Caco-2 (cell line): ENCODE results near the gene CACNA2D1. TPM values are rescaled to one million over a fixed set of nuclear protein-coding genes. Genes with fewer than 3 reads are reported as not detected.

Source experiments
- BruUV-seq: library from RNA; stranded (reverse); fragments of 400-500 nt; replicated peaks from 2 replicates; lab custom pipeline; 2021; lab: Mats Ljungman, UMichigan
- CTCF ChIA-PET: fragments of 300-600 bp; sonication (Branson Sonifier 250); formaldehyde crosslinking; loops from one replicate; lab custom pipeline; 2022; ENCODE audit warnings: antibody characterized with exemption; lab: Charles Lee
- POLR2A ChIA-PET: fragments of 300-600 bp; sonication (Branson Sonifier 250); formaldehyde crosslinking; loops from one replicate; lab custom pipeline; 2022; ENCODE audit warnings: antibody characterized with exemption; lab: Charles Lee
- DNase-seq, 2 experiments: peaks; one replicate each; pipeline versions ENCODE4 v3.0.0 to v3.0.0-alpha.2; 2020 to 2022
- H3K27me3 ChIP-seq: replicated peaks from 2 replicates; pipeline ENCODE4 v1.6.0; 2011; ENCODE audit warnings: low read length; ENCODE audit not compliant: control insufficient read depth, insufficient read depth
- H3K36me3 ChIP-seq: 2 replicates; pipeline ENCODE4 v1.5.1; 2011; ENCODE audit warnings: low read length; ENCODE audit not compliant: control insufficient read depth, insufficient read depth
- H3K4me1 ChIP-seq: fragments of 250-450 bp; sonication (Bioruptor Pico); 2 replicates; pipeline ENCODE4 v1.5.1; 2020; ENCODE audit warnings: mild to moderate bottlenecking
- H3K4me3 ChIP-seq: 2 replicates; pipeline ENCODE4 v1.5.1; 2011; ENCODE audit warnings: low read depth, mild to moderate bottlenecking, control low read depth, low read length
- H3K9me3 ChIP-seq: fragments of 250-450 bp; sonication (Bioruptor Pico); 2 replicates; pipeline ENCODE4 v1.5.1; 2020; ENCODE audit warnings: mild to moderate bottlenecking, moderate library complexity
- H3K27ac Mint-ChIP-seq: one replicate; pipeline ENCODE4 v1.8.0; 2022; ENCODE audit warnings: mixed read lengths; ENCODE audit not compliant: unreplicated experiment
- H3K27me3 Mint-ChIP-seq: one replicate; pipeline ENCODE4 v1.8.0; 2022; ENCODE audit warnings: mixed read lengths; ENCODE audit not compliant: insufficient read depth, unreplicated experiment
- H3K36me3 Mint-ChIP-seq: one replicate; pipeline ENCODE4 v1.8.0; 2022; ENCODE audit warnings: mild to moderate bottlenecking, mixed read lengths; ENCODE audit not compliant: insufficient read depth, unreplicated experiment
- H3K4me1 Mint-ChIP-seq: one replicate; pipeline ENCODE4 v1.8.0; 2022; ENCODE audit warnings: low read depth, mixed read lengths; ENCODE audit not compliant: unreplicated experiment
- H3K4me3 Mint-ChIP-seq: one replicate; pipeline ENCODE4 v1.8.0; 2022; ENCODE audit warnings: mild to moderate bottlenecking, moderate library complexity, mixed read lengths; ENCODE audit not compliant: unreplicated experiment
- H3K9me3 Mint-ChIP-seq: one replicate; pipeline ENCODE4 v1.8.0; 2022; ENCODE audit warnings: mixed read lengths; ENCODE audit not compliant: unreplicated experiment
- intact Hi-C: fragments of 100-400 bp; cut with micrococcal nuclease; formaldehyde crosslinking; loops from one replicate; pipeline ENCODE4 v1.10.0; 2022; ENCODE audit not compliant: unreplicated experiment
- total RNA-seq: library from RNA; stranded (reverse); gene quantifications from 2 replicates; pipeline ENCODE4 v1.2.3, GENCODE V29; 2022
- TF ChIP-seq, protein P1 (sequence below), 2 experiments: fragments of 200-600 bp in 1 of 2; IDR thresholded peaks; 1 replicate in 1 of 2; 2 replicates in 1 of 2; pipeline versions ENCODE4 v1.5.1 to v1.8.0; 2011 to 2022; ENCODE audit warnings: antibody characterized with exemption in 1 of 2, control low read depth in 1 of 2, inconsistent platforms in 1 of 2, low read depth in 1 of 2, low read length in 1 of 2, mild to moderate bottlenecking in 1 of 2, moderate library complexity in 1 of 2; ENCODE audit not compliant: insufficient read depth in 1 of 2, severe bottlenecking in 1 of 2, unreplicated experiment in 1 of 2

Gene CACNA2D1
- total RNA-seq, 1 experiment from 2014 or later, result not detected

DNA sequence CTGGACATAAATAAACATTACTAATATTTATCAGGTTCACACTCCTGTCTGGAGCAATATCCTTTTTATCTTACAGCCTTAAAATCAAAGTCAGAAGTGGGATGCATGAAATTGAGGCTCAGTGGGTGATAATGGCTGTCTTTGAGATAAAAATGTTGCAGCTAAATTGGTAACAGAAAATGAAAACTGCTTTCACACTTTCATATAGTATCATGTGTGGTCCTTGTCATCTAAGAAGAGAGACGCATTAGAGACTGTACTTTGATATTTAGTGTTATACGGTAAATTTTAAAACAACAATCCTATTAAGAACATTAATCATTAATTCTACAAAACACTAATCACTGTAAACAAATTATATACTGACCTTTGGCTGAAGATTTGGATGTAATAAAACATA, 438.5 kb downstream of the CACNA2D1 start:
- intact Hi-C loops, result no loop called here

DNA sequence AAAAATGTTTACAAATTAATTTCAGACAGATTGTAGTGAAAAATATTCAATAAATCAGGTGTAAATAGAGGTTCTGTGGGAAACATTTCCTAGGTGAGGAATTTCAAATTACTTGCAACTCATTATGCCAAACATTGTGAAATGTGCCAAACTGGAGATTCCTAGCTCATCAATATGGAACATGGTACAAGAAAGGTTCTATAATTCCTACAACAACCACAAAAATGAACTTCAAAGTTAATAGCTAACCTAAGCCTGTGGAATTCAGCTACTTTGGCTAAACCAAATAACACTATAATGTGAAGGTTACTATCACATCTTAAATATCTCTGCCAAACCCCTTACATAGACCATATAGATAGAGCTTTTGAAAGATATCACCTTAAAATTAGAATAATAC, 450.4 kb downstream of the CACNA2D1 start:
- intact Hi-C loops, result no loop called here
- Histone ChIP-seq H3K9me3 (no peaks in the 10 kb centered on the region), H3K4me3 (no peak overlapping the region), H3K36me3 (no peaks in the 10 kb centered on the region), H3K4me1 (0 out of 2 replicates have a peak, but pooled peaks cover 3% of the 10 kb centered on the region), H3K27me3 (no peaks in the 10 kb centered on the region)
- Mint-ChIP-seq H3K27me3 (no peaks in the 10 kb centered on the region), H3K4me3 (no peak overlapping the region), H3K27ac (no peak overlapping the region), H3K4me1 (no peaks in the 10 kb centered on the region), H3K9me3 (no peaks in the 10 kb centered on the region), H3K36me3 (no peaks in the 10 kb centered on the region)
- CTCF ChIA-PET, result no interaction called here
- no TSS peak for BruUV-seq
- POLR2A ChIA-PET, result no interaction called here
- TF ChIP-seq, protein P1, sequence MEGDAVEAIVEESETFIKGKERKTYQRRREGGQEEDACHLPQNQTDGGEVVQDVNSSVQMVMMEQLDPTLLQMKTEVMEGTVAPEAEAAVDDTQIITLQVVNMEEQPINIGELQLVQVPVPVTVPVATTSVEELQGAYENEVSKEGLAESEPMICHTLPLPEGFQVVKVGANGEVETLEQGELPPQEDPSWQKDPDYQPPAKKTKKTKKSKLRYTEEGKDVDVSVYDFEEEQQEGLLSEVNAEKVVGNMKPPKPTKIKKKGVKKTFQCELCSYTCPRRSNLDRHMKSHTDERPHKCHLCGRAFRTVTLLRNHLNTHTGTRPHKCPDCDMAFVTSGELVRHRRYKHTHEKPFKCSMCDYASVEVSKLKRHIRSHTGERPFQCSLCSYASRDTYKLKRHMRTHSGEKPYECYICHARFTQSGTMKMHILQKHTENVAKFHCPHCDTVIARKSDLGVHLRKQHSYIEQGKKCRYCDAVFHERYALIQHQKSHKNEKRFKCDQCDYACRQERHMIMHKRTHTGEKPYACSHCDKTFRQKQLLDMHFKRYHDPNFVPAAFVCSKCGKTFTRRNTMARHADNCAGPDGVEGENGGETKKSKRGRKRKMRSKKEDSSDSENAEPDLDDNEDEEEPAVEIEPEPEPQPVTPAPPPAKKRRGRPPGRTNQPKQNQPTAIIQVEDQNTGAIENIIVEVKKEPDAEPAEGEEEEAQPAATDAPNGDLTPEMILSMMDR (IDR thresholded peaks at IDR 0.05; ENCODE audit: insufficient read depth in 1 of 2, low read depth in 1 of 2, low read length in 1 of 2, severe bottlenecking in 1 of 2, unreplicated experiment in 1 of 2), result no peak
- no peak for DNase-seq

More for the DNA sequence above, 438.5 kb downstream of the CACNA2D1 start:
- no peak overlapping the region for H3K4me3 Mint-ChIP-seq
- ChIA-PET CTCF (no interaction called here), POLR2A (no interaction called here)
- no peaks in the 10 kb centered on the region for H3K36me3 Mint-ChIP-seq
- H3K27ac Mint-ChIP-seq, result no peak overlapping the region
- H3K9me3 Mint-ChIP-seq, result no peaks in the 10 kb centered on the region
- BruUV-seq, result no TSS peak
- peaks cover 2% of the 10 kb centered on the region for H3K27me3 Mint-ChIP-seq
- Histone ChIP-seq H3K27me3 (no peaks in the 10 kb centered on the region), H3K36me3 (no peaks in the 10 kb centered on the region), H3K9me3 (no peaks in the 10 kb centered on the region), H3K4me1 (no peaks in the 10 kb centered on the region), H3K4me3 (no peak overlapping the region)
- DNase-seq, result no peak
- H3K4me1 Mint-ChIP-seq, result no peaks in the 10 kb centered on the region
- TF ChIP-seq, protein P1 (IDR thresholded peaks at IDR 0.05; ENCODE audit: insufficient read depth in 1 of 2, low read depth in 1 of 2, low read length in 1 of 2, severe bottlenecking in 1 of 2, unreplicated experiment in 1 of 2), result no peak

DNA sequence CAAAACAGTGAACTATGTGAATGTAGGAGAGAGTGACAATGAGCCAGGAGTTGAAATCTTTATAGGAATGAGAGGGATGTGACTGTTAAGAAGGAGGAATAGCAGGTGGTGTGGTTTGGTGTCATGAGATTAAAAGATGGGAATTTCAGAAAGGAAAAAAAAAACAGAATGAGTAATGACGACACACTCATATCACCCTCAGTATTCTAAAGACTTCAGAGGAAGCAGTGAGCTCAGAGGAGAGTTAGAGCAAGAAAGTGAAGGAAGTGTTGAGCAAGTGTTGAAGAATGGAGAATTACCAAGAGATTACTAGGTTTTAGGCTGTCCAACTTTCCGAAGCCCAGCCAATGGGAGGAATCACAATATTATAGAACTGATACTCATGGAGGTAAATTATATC, 453.2 kb downstream of the CACNA2D1 start:
- no TSS peak for BruUV-seq
- H3K4me3 Mint-ChIP-seq, result no peak overlapping the region
- Histone ChIP-seq H3K4me1 (0 out of 2 replicates have a peak, but pooled peaks cover 3% of the 10 kb centered on the region), H3K4me3 (no peak overlapping the region), H3K27me3 (no peaks in the 10 kb centered on the region), H3K9me3 (no peaks in the 10 kb centered on the region), H3K36me3 (no peaks in the 10 kb centered on the region)
- no peaks in the 10 kb centered on the region for H3K27me3 Mint-ChIP-seq
- POLR2A ChIA-PET, result no interaction called here
- DNase-seq, result no peak
- no peak overlapping the region for H3K27ac Mint-ChIP-seq
- intact Hi-C loops, result no loop called here
- no peaks in the 10 kb centered on the region for H3K9me3 Mint-ChIP-seq
- TF ChIP-seq, protein P1 (IDR thresholded peaks at IDR 0.05; ENCODE audit: insufficient read depth in 1 of 2, low read depth in 1 of 2, low read length in 1 of 2, severe bottlenecking in 1 of 2, unreplicated experiment in 1 of 2), result no peak
- CTCF ChIA-PET, result no interaction called here
- H3K4me1 Mint-ChIP-seq, result no peaks in the 10 kb centered on the region
- no peaks in the 10 kb centered on the region for H3K36me3 Mint-ChIP-seq
